HG03280 (cell line): ENCODE results near the gene ARID5B.

ENCODE experiments used
- ATAC-seq: cut with Tn5 transposase; IDR thresholded peaks from one replicate; pipeline ENCODE4 v1.9.1; 2021; ENCODE audit warnings: mild to moderate bottlenecking, moderate library complexity; ENCODE audit not compliant: unreplicated experiment

Gene ARID5B

GRCh38 chr10:61887772-61888171 lies 13.7 kb upstream of the ARID5B start:
- no peak for ATAC-seq

- no peak for ATAC-seq
Measured at GRCh38 chr10:61888744-61889143, 12.8 kb upstream of the ARID5B start.

- no peak for ATAC-seq
Measured at GRCh38 chr10:61890430-61890829, 11.1 kb upstream of the ARID5B start.

GRCh38 chr10:61890881-61891409 lies 10.6 kb upstream of the ARID5B start:
- no peak for ATAC-seq

GRCh38 chr10:61891906-61892585 lies 9.5 kb upstream of the ARID5B start:
- ATAC-seq, result no peak

- no peak for ATAC-seq
Measured at GRCh38 chr10:61892961-61893360, 8.5 kb upstream of the ARID5B start.

- no peak for ATAC-seq
Measured at GRCh38 chr10:61894133-61894532, 7.4 kb upstream of the ARID5B start.

- no peak for ATAC-seq
Measured at GRCh38 chr10:61895898-61896600, 5.5 kb upstream of the ARID5B start.

- peak; percentile 67 for ATAC-seq
Measured at GRCh38 chr10:61896854-61897661, 4.4 kb upstream of the ARID5B start.

- no peak for ATAC-seq
Measured at GRCh38 chr10:61897671-61898434, 3.6 kb upstream of the ARID5B start.

- no peak for ATAC-seq
Measured at GRCh38 chr10:61898435-61898778, 3.1 kb upstream of the ARID5B start.

- ATAC-seq, result no peak
Measured at GRCh38 chr10:61899069-61899531, 2.4 kb upstream of the ARID5B start.

GRCh38 chr10:61899663-61899996 lies 1.9 kb upstream of the ARID5B start:
- no peak for ATAC-seq

- peak; percentile 42 for ATAC-seq
Measured at GRCh38 chr10:61899997-61900828, 1.3 kb upstream of the ARID5B start.

GRCh38 chr10:61901829-61902444 lies 438 bp downstream of the ARID5B start:
- no peak for ATAC-seq

GRCh38 chr10:61902445-61903220 lies 1.1 kb downstream of the ARID5B start:
- ATAC-seq, result no peak

GRCh38 chr10:61903221-61903927 lies 1.9 kb downstream of the ARID5B start:
- peak; percentile 40 for ATAC-seq

- ATAC-seq, result no peak
Measured at GRCh38 chr10:61903928-61904344, 2.4 kb downstream of the ARID5B start.
